GM23248 (cell line): ENCODE measurements around the gene MCU.

Experiments
- EZH2 ChIP-seq: fragments of 200-600 bp; sonication (generic); IDR thresholded peaks from 2 replicates; pipeline ENCODE4 v1.6.1; 2018; ENCODE audit warnings: antibody characterized with exemption, mild to moderate bottlenecking; ENCODE audit not compliant: insufficient read depth, poor library complexity, severe bottlenecking
- EZH2phosphoT487 ChIP-seq: fragments of 200-600 bp; sonication (generic); IDR thresholded peaks from 2 replicates; pipeline ENCODE4 v1.6.1; 2018; ENCODE audit warnings: antibody characterized with exemption, moderate library complexity, mild to moderate bottlenecking, low read depth; ENCODE audit not compliant: insufficient read depth

GRCh38 chr10:72899545-72899944, 207.6 kb downstream of the MCU start:
- TF ChIP-seq EZH2phosphoT487 (no peak), EZH2 (no peak)
